NCI-H1417 treated with DMSO at 0.1 percent for 48 hours (cell line): ENCODE measurements around the gene ATPAF1.

Experiments used
- DNase-seq: peaks from one replicate; lab custom pipeline; 2025; lab: John Stamatoyannopoulos, UW

The ATPAF1 gene

DNA sequence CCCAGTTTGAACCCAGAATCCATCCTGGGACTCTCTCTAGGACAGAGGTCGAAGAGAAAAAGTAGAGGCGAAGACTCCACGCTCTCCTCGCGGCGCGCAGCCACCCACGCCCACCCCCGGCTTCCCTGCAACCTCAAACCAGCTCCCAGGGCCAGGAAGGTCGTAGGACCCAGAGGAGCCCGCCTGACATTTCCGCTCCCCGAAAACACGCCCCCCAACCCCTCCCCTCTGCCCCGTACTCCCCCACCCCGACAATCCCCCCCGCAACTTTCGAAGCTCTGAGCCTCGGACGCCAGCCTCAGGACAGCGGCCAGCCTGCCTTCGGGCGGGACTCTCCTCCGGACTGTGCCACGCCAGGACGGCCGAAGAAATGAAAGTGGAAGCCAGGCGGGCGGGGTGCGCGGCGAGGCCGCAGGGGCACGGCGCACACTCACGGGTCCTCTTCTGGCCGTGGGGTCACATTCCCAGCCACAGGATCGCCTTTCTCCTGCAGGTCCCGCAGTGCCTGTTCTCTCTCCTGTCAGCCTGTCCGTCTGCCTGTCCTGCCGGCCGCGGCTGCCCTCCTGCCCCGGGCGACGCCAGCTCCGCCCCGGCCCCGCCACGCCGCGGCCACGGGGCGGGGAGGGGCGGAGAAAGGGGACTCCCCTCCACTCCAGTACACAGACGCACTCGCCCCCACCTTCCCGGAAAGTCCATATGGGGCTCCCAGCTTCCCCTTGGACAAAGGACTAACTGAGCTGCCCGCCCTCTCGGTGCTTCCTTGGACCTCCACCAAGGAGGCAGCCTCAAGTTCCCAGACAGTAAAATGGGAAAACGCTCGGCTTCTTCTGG is 51.7 kb downstream of the ATPAF1 start, which contains the start of gene MOB3C:
Gene MOB3C (minus strand): TSS at position 535 of the 831 bp plus-strand sequence. CDS start 3,490 bp downstream, outside the sequence.
- no peak for DNase-seq

DNA sequence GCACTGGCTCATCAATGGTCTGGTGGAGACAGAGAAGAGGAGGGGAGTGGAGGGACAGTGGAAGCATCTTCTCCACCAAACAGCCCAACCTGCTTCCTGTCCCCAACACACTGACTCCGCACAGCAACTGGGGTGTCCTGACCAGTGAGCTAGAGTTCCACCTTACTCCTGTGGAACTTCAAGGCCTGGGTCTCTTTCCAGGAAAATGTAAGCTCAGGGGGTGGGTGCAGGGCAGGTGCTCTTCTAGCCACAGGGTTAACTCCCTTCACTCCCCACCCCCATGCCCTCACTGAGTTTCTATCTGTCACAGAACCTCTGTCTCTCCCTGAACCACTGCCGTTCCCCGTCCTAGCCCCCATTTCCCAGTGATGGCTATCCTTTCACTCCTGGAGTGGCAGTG is 52.4 kb downstream of the ATPAF1 start:
- DNase-seq, result no peak

DNA sequence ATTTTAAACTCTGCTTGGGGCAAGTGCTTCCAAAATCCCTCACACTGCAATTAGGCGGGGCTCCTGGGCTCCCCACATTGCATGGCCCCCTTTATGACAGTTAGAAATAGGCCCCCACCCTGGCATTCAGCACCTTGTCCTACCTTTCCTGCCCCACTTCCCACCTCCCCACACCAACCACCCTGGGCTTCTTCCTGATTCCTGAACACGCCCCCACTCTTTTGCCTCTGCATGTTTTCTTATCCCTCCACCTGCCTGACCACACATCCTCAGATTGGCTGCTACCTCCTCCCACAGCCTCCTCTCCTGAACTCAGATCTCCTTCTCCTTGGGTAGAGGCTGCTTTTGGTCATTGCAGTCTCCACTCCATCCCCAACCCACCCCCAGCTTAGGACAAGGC is 53.1 kb downstream of the ATPAF1 start:
- DNase-seq, result no peak

DNA sequence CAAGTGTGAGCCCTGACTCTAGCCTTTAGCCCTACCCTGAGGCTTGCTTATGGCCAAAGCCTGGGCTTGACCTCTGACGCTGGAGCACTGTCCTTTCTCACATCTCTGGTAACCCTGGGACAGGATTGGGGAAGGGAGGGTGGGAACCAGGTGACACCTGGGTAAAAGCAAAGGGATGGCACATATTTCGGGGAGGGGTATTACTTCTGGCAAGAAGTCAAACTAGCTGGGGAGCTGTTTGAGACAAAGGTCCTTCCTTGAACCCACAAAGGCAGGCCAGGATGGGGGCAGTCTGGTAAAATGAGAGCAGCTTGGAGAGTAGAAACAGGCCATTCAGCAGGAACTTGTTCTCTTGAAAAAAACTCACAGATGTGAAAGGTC is 53.6 kb downstream of the ATPAF1 start:
- DNase-seq, result no peak

- DNase-seq, result no peak
Observed at GRCh38 chr1:46613661-46614603, 54.2 kb downstream of the ATPAF1 start.

GRCh38 chr1:46612937-46613660 is 55.1 kb downstream of the ATPAF1 start:
- DNase-seq, result no peak

DNA sequence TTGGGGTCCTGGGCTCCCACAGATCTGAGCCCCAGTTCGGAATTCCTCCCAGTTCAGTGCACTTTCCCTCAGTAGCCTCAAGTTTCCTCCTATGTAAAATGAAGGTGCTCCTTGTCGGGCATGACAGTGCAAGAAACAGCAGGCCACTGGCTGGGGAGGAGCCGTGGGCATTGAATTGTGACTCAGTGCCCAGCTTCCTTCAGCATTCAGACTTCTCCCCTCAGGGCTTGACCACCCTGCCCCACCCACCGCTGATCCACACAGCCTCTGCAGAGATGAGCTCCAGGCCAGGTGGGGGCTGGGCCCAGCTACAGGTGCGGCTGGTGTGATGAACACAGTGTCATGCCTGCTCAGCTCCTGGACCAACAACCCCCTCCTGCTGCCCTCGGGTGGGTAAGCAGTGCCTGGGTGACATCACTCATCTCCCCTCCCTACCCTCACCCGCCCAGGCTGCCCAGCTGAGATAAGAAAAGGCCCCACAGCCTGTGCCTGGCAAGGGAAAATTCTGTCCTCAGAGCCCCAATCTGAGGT is 56.4 kb downstream of the ATPAF1 start:
- no peak for DNase-seq

GRCh38 chr1:46607345-46608130 is 60.6 kb downstream of the ATPAF1 start:
- DNase-seq, result no peak

- DNase-seq, result no peak
Observed at GRCh38 chr1:46606255-46606965, 61.8 kb downstream of the ATPAF1 start.

- no peak for DNase-seq
Observed at GRCh38 chr1:46605232-46605631, 62.9 kb downstream of the ATPAF1 start.

- peak; percentile 92 for DNase-seq
Observed at GRCh38 chr1:46603858-46604549, 64.2 kb downstream of the ATPAF1 start, which contains the start of gene MKNK1. Gene MKNK1 (minus strand): TSS chr1:46604268. CDS start chr1:46583327, 20,941 bp downstream.

DNA sequence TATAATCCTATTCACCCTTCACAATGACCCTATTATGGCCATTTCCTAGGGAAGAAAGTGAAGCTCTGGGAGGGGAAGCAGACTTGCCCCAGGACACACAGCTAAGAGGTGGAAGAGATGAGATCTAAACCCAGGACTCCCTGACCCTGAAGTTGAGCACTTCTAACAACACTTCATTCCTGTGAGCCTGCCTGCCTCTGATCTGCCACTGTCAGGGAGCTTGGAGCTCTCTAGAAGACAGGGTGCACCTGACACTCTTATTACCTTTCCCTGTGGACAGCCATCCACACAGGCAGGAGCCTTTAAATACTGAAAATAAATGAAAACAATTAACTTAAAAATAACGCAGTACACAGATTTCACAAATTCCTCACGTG is 64.7 kb downstream of the ATPAF1 start:
- DNase-seq, result no peak

GRCh38 chr1:46601257-46602007 is 66.7 kb downstream of the ATPAF1 start:
- no peak for DNase-seq

GRCh38 chr1:46599059-46599970 is 68.8 kb downstream of the ATPAF1 start:
- DNase-seq, result no peak

DNA sequence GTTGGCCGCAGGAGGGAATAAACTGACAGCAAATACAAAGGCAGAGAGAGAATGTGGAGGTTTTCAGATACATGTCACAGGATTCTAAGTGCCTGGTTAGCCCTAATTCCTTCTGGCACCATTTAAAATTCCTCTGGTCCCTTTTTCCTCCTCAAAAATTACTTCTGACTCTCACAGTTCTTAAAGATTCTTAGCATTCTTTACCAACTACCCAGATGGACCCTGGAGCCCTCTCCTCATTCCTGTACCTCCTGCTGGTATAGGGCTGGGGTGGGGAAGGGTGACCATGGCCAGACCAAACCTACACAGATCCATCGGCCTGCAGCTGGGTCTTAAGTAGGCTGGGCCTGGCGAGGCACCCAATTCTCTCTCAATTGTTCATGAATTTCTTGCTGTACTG is 71.3 kb downstream of the ATPAF1 start:
- DNase-seq, result no peak

- no peak for DNase-seq
Observed at GRCh38 chr1:46596036-46596435, 72.1 kb downstream of the ATPAF1 start.

DNA sequence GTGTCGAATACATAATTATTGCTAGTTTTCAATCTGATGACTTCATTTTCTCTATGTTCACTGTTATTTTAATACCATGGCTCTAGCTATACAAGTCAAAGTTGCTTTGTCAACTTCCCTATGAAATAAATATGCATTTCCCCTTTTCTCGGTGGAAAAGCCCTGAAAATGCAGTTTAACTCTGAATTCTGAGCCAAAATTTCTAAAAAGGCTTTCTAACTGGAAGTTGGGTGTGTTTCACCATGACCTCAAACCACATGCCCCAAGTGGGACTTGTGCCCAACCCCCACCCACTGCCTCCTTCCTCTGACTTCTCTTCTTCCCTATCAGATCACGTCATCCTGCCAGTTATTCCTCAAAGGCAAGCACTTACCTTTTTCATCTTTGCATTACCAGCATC is 73.0 kb downstream of the ATPAF1 start:
- DNase-seq, result no peak

DNA sequence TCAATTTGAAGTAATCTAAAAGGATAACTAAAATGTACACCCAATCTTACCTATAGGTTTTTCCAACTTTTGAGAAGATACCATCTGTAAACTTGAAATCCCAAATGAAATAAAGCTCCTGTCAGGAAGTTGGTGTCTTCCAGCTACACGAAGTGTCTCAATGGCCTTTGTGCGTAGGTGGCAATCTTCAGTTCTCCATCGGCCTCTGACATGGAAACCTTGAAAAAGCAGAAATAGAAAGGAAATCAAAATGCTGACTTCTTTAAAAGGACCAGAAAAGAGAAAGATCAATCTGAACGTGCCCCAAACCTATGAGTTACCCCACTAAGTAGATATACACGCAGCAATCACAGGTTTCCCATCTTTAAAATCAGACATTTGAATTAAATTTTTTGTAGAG is 74.1 kb downstream of the ATPAF1 start:
- DNase-seq, result no peak
